ENCODE results near the gene FANCC.

- no peak for TF ChIP-seq POLR2A (IDR thresholded peaks at IDR 0.05)
- TF ChIP-seq CTCF (IDR thresholded peaks at IDR 0.05) = no peak
Measured at GRCh38 chr9:95110921-95111525, 206.5 kb downstream of the FANCC start.
